Renal cortex interstitium (tissue), 11 donors: ENCODE results near the gene PON1. TPM values are rescaled to one million over a fixed set of nuclear protein-coding genes. Genes with fewer than 3 reads are reported as not detected.
A peak's percentile ranks its signal among the peaks of the same experiment; 100 is the strongest.

Experiments
- DNase-seq, 11 donors: peaks; one replicate each; pipeline ENCODE4 v3.0.0-alpha.2; 2013; ENCODE audit warnings: low read depth in 9 of 11, low spot score in 4 of 11; ENCODE audit errors: extremely low read depth in 1 of 11
- polyA plus RNA-seq, 3 donors: library from polyadenylated mRNA; unstranded; fragments of 120-200 nt; gene quantifications; one replicate each; pipeline ENCODE4 v1.2.1, GENCODE V29; 2013; ENCODE audit not compliant: insufficient read length in 3 of 3

PON1 gene
- polyA plus RNA-seq, 3 donors = 0.34 to 3.6 (median 1.3) TPM

DNA sequence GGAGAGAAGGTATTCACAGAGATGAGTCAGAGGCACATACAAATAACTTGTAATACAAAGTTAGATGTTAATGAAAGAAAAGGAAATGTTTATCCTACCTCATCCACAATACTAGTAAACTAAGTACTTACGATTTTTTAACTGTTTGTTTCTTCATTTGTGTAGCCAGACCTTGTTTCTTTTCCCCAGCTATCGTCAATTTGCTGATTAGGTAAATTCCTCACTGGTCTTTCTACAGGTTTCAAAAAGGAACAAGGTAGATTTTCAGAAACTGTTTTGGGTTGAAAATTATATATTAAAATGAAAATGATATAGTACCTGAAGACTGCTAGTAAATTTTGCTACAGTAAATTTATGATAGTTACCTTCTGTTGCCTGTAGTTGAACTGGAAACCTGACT lies 56.6 kb downstream of the PON1 start:
- no peak for DNase-seq

DNA sequence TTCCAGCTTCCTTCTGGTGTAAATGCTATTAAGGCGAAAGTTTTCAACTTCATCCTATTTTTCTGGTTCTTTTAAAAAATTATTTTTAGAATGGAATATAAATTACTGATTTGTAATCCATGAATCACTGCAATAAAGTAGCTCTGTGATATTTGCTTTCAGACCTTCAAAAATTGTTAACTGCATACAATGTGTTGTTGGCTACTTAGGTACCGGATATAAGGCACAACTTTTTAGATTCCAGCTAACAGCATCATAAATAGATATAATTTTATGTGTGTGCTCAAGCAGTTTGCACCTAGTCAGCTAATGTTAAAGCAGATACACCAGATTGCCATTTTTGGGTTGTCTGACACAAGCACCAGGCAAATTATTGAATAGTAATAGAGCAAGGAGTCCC lies 58.7 kb downstream of the PON1 start:
- no peak for DNase-seq

DNA sequence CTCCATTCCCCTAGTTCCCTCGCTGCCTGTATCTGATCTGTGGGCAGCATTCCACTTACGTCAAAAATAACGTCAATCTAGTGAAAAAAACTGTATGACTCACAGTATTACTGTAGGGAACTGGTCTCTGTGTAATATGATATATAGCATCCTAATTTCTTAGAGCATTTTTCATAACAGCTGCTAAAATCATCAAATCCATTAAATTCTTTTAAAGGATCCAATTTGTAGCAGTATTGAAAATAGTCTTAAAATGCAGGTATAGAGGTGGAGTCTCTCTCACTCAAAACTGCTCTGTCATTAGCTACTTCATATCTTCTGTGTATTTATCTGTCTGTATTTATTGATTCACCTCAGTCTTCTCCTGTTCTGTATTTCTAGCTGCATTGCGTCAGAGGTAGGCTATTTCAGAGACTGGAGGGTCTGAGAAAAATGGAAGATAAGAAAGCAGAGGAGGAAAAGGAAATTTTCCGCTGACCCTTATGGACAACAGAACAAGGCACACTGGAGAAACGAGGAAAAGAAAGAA lies 59.9 kb downstream of the PON1 start:
- DNase-seq = no peak

DNA sequence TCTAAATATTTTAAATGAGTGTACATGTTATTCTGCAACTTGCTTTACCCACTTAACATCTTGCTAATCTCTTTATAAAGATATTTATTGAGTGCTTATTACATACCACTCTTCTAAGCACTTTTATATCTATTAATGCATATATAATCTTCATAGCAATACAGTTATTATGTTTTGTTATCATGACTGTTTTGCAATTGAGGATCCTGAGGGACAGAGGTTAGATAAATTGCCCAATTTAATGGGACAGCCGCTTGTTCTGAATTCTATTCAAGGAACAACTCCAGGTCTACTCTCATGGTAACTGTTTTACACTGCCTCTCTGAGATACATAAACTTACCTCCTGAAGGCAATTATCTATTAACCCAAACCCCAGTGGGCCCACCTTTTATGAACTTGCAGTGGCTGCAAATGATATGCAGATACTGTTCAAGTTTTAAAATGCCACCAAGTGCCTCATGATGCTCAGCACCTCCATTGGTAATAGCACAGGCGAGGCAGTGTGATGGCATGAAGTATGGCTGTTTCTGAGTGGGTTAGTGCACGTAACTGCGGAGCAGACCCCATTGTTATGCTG lies 60.5 kb downstream of the PON1 start:
- no peak for DNase-seq

DNA sequence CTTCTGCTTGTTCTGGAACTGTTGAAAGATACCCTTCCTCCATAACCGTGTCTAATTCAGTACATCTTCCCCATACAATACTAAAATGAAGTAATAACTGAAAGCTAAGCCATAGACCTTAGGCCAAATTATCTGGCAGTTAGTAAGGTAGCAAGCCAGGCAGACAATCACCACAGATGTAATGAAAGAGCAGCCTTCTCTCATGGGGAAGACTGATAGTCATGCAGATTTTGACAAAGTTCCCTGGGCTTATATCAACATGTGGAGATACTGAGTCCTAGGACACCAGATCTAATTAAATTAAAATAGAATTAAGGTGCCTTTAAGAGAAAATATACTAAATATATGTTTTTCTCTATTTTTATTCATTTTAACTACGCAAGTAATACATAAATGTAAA lies 61.5 kb downstream of the PON1 start:
- no peak for DNase-seq

DNA sequence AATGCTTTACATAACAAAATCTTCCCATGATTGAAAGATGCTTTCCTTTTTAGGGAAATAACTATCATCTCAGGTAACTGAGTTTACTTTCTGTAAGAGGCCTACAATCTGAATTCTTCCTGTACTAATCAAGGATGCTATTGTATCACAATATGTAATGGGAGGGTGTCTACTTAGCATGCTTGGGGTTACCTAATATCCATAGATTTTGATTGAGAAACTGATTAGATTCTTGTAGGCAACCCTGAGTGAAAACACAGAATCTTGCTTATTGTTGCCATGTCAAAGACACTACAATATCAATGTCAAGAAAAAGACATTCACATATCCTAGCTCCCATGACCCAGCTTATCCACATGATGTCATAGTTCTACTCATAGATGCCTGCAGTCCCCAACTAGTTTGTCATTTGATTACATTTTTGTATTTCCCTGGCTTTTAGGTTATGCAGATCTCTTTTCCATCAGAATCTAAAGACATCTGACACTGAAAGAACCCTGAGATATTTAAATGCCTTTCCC lies 62.4 kb downstream of the PON1 start:
- no peak for DNase-seq

DNA sequence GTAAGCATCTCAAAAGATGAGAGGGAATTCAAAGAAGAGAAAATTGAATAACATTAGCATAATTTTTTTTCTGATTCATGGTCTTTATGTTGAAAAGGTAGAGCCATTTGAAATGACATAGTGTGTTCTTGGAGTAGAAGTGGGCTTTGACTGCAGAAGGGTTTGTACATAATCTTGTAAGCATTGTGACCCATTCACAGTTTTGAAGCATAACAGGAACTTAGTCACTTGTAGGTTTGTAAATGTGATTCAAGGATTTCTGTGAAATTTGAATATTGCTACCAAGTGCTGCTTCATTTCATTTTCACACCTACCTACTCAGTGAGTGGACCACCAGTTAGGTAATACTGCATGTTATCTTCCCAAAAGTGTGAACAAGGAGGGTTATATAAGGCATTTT lies 68.6 kb downstream of the PON1 start:
- DNase-seq = no peak

DNA sequence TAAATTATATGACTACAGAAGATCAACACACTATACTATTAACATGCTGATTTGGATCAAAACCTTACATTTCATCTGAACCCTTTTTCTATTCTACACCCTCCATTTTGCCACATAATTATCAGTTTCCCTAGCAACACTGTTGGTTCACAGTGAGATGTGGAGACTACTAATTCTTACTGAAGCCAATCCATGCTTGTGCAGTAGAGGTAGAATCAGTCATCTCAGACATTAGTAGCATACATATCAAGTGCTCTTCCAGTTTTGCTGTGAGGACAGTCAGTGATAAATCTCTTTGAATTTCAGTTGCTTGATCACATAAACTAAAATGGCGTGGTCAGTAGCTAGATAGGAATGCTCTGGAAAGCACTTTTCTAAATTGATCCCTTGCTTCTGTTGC lies 70.3 kb downstream of the PON1 start:
- DNase-seq = no peak

DNA sequence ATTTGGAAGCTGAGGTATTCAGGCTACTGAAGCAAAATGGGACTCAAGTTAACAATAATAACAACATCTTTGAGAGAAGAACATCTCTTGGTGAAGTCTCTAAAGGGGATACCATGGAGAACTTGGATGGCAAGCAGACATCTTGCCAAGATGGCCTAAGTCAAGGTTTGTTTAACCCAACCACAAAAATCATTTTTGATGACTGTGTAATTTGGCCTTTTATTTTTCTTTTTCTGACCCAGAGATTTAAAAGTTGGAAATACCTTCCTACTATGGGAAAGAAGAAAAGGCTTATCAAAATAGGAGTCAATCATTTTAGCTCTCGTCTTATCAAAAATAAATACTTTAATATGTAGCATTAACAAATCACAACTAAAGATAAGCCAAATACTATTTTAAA lies 72.4 kb downstream of the PON1 start:
- no peak for DNase-seq

DNA sequence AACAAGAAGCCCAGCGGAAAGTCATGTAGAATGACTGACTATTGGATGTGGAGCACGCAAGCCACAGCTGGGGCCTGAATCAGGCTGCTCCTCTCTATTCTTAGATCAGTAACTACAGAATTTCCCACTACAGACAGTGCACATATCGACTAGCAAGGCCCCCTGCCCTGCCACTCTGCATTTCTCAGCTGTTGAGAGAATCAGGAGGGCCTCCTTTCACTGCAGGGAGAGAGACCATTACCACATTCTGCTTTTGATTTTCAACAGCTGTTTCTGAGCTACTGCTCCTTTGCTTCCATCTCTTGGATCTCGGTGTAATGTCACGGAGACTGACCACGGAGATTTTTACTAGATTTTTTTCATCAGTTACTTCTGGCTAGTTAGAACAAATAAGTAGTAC lies 73.8 kb downstream of the PON1 start:
- DNase-seq = peak in 1 of 11 donors; percentile 2

Other genes starting within 250 kb of the PON1 start
- gene PON3, start 71.8 kb upstream of the PON1 start, polyA plus RNA-seq = 1 to 10 TPM; 2.2 to 2.5 (median 2.3) TPM
- gene PON2, start 110.5 kb upstream of the PON1 start, polyA plus RNA-seq = 100 to 1,000 TPM; 153 to 230 (median 185) TPM
- gene ASB4, start 161.4 kb upstream of the PON1 start, polyA plus RNA-seq = under 1 TPM; 0.08 to 0.14 (median 0.13) TPM